IPS-15b (cell line): ENCODE data around the gene MTUS2.
A peak's percentile ranks its signal among the peaks of the same experiment; 100 is the strongest.

ENCODE experiments used
- H3K27me3 ChIP-seq: one replicate; pipeline ENCODE4 v1.6.1; 2013; ENCODE audit warnings: low read length; ENCODE audit not compliant: control insufficient read depth, insufficient read depth
- H3K36me3 ChIP-seq: one replicate; pipeline ENCODE4 v1.6.1; 2013; ENCODE audit warnings: low read length; ENCODE audit not compliant: control insufficient read depth, insufficient read depth
- H3K4me1 ChIP-seq: one replicate; pipeline ENCODE4 v1.6.1; 2013; ENCODE audit warnings: mild to moderate bottlenecking, low read length; ENCODE audit not compliant: control insufficient read depth, insufficient read depth
- H3K4me3 ChIP-seq: one replicate; pipeline ENCODE4 v1.5.1; 2013; ENCODE audit warnings: low read depth, low read length
- H3K9ac ChIP-seq: one replicate; pipeline ENCODE4 v1.6.1; 2013; ENCODE audit warnings: low read depth, mild to moderate bottlenecking, low read length
- H3K9me3 ChIP-seq: one replicate; pipeline ENCODE4 v1.6.1; 2013; ENCODE audit warnings: mild to moderate bottlenecking, low read length; ENCODE audit not compliant: control insufficient read depth, insufficient read depth

The MTUS2 gene

GRCh38 chr13:28820099-28821051 is at the start of gene MTUS2:
Gene MTUS2, plus strand, starts transcription at chr13:28820339.
- no peaks in the 10 kb centered on the region for H3K36me3 ChIP-seq
- H3K4me3 ChIP-seq: peak within 1 kb of the TSS; percentile 58
- H3K4me1 ChIP-seq: no peaks in the 10 kb centered on the region
- H3K9me3 ChIP-seq: no peaks in the 10 kb centered on the region
- H3K27me3 ChIP-seq: peaks cover 62% of the 10 kb centered on the region
- H3K9ac ChIP-seq: peak within 1 kb of the TSS; percentile 0

DNA sequence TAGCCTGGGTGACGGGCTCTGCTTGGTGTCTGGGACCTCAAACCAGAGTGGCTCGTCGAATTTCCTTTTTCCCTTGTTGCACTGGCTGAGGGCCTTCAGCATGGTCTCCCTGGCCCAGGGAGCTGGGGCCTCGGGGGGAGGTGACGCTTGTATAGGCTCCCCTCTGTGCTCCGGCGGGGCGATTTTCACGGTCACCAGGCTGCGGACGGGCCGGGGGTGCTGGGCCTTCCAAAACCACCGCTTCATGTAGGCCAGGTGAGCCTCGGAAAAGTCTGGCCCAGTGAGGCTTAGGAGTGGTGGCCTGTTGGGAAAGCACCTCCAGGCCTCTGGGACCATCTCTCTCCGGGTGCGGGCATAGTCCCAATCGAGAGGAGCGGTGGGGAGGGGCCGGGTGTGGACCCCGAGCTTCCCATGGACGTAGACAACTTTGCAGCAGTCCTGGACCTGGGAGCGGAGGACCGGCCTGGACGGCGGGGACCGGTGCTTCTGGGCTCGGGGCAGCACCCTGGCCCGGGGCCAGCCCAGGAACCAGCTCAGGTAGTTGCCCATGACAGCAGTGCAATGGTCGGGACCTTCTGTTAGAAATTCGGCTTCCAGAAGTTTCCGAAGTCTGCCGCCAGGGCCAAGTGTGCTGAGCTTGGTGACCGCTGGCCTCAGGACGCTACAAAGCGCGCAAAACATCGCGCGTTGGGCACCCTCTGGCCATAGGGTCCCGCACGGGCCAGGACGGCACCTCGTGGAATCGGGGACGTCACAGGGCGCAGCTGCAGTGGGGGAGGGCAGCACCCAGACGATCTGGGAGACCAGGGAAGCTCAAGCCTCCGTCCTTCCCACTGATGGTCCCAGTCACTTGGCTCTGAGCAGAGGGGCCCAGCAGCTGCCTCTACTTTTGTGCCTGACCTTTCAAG is 41.6 kb upstream of the MTUS2 start:
- Histone ChIP-seq H3K9ac (no peak overlapping the region), H3K4me1 (no peaks in the 10 kb centered on the region), H3K9me3 (no peaks in the 10 kb centered on the region), H3K36me3 (no peaks in the 10 kb centered on the region), H3K4me3 (no peak overlapping the region), H3K27me3 (no peaks in the 10 kb centered on the region)

- no peaks in the 10 kb centered on the region for H3K9me3 ChIP-seq
- H3K27me3 ChIP-seq: peaks cover 12% of the 10 kb centered on the region
- no peak overlapping the region for H3K9ac ChIP-seq
- no peaks in the 10 kb centered on the region for H3K36me3 ChIP-seq
- peaks cover 6% of the 10 kb centered on the region for H3K4me1 ChIP-seq
- no peak overlapping the region for H3K4me3 ChIP-seq
These were observed 27.1 kb upstream of the MTUS2 start for GRCh38 chr13:28792992-28793391.

DNA sequence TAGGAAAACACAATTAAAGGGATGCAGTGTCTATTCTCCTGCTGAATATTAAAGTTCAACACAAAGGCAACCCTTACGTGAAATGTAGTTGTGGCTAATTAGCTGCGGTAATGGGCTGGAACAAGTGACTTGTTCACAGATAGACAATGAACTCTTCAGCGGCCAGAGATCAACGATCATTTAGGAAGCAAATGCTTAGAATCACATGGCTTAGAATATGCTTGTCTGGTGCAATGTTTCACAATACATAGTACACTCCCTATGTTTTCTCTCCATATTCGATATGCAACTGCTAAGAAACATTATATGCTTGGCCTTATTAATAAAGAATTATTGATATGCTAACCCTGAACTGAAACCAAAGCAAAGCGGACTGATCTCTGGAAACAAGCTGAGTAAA is 25.7 kb upstream of the MTUS2 start:
- peaks cover 6% of the 10 kb centered on the region for H3K4me1 ChIP-seq
- no peaks in the 10 kb centered on the region for H3K36me3 ChIP-seq
- peaks cover 12% of the 10 kb centered on the region for H3K27me3 ChIP-seq
- no peak overlapping the region for H3K9ac ChIP-seq
- H3K9me3 ChIP-seq: no peaks in the 10 kb centered on the region
- no peak overlapping the region for H3K4me3 ChIP-seq

DNA sequence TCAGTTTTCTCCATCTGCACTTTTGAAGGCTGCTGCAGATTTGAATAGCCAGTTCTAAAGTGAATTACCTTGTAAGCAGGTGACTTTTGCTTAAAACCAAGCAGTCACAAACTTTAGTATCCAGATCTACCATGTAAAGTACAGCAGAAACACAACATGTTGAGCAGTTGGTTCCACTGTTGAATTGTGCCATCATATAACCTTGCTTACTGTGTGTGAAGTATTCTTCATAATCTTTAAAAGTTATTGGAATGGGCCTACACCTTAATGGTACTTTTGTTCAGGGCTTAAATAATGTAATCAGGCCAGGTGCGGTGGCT is 23.2 kb upstream of the MTUS2 start:
- no peaks in the 10 kb centered on the region for H3K4me1 ChIP-seq
- no peaks in the 10 kb centered on the region for H3K36me3 ChIP-seq
- H3K9ac ChIP-seq: no peak overlapping the region
- no peak overlapping the region for H3K4me3 ChIP-seq
- peaks cover 12% of the 10 kb centered on the region for H3K27me3 ChIP-seq
- no peaks in the 10 kb centered on the region for H3K9me3 ChIP-seq

- H3K27me3 ChIP-seq: no peaks in the 10 kb centered on the region
- no peak overlapping the region for H3K4me3 ChIP-seq
- no peaks in the 10 kb centered on the region for H3K4me1 ChIP-seq
- H3K9ac ChIP-seq: no peak overlapping the region
- peaks cover 9% of the 10 kb centered on the region for H3K9me3 ChIP-seq
- no peaks in the 10 kb centered on the region for H3K36me3 ChIP-seq
These were observed 14.8 kb upstream of the MTUS2 start for GRCh38 chr13:28805193-28805819.

GRCh38 chr13:28817204-28817603 is 2.9 kb upstream of the MTUS2 start:
- Histone ChIP-seq H3K4me3 (no peak overlapping the region), H3K36me3 (peaks cover 2% of the 10 kb centered on the region), H3K9me3 (no peaks in the 10 kb centered on the region), H3K4me1 (no peaks in the 10 kb centered on the region), H3K27me3 (peaks cover 44% of the 10 kb centered on the region), H3K9ac (no peak overlapping the region)

- Histone ChIP-seq H3K9ac (peak overlapping the region; percentile 0), H3K9me3 (no peaks in the 10 kb centered on the region), H3K4me3 (peak overlapping the region; percentile 58), H3K27me3 (peaks cover 59% of the 10 kb centered on the region), H3K36me3 (peaks cover 2% of the 10 kb centered on the region), H3K4me1 (no peaks in the 10 kb centered on the region)
These were observed 951 bp upstream of the MTUS2 start for GRCh38 chr13:28819046-28819730.

DNA sequence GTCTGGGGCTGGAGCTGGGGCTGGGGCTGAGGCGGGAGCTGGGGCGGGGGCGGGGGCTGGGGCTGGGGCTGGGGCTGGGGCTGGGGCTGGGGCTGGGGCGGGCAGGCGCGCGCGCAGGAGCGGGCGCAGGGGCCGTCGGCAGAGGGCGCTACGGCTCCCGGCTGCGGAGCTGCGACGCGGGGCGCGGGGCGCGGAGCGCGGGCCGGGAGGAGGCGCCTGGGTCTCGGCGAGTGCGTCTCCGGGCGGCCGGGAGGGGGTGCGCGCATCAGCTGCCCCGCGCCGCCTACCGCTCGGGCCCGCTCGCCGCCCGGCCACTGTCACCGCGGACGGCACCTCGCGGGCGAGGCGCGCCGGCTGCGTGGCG is 422 bp upstream of the MTUS2 start:
- Histone ChIP-seq H3K4me3 (peak overlapping the region; percentile 58), H3K4me1 (no peaks in the 10 kb centered on the region), H3K9me3 (no peaks in the 10 kb centered on the region), H3K27me3 (peaks cover 61% of the 10 kb centered on the region), H3K36me3 (peaks cover 2% of the 10 kb centered on the region), H3K9ac (no peak overlapping the region)

DNA sequence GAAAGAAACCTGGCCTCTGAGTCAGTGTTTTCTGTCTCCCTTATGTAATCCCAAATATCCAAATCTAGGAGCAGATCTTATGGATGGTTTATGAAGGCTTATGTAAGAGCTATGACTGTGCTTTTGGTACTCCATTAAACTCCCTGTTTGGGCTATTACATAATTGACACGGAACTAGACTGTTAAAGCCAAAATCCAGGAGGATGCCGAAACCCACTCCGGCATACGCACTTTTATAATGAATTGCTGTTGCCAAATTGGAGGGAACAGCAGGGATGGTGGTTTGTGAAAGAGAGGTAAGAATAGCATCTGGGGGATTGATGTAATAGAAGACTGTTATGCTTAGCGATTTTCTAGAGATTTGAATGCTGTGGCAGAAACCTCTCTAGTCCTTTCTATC is 2.0 kb downstream of the MTUS2 start:
- Histone ChIP-seq H3K9ac (no peak overlapping the region), H3K4me3 (no peak overlapping the region), H3K9me3 (no peaks in the 10 kb centered on the region), H3K27me3 (peaks cover 60% of the 10 kb centered on the region), H3K36me3 (no peaks in the 10 kb centered on the region), H3K4me1 (no peaks in the 10 kb centered on the region)

GRCh38 chr13:28822801-28823200 is 2.7 kb downstream of the MTUS2 start:
- Histone ChIP-seq H3K4me3 (no peak overlapping the region), H3K27me3 (peaks cover 54% of the 10 kb centered on the region)

More at GRCh38 chr13:28822801-28823200, 2.7 kb downstream of the MTUS2 start:
- Histone ChIP-seq H3K9me3 (no peaks in the 10 kb centered on the region), H3K4me1 (no peaks in the 10 kb centered on the region), H3K9ac (no peak overlapping the region), H3K36me3 (no peaks in the 10 kb centered on the region)
